Measurements from ENCODE around the gene PEG3. TPM values are rescaled to one million over a fixed set of nuclear protein-coding genes. Genes with fewer than 3 reads are reported as not detected.

PEG3 gene
- total and polyA plus RNA-seq, 10 of the 15 experiments (the other 5 are each of a cell fraction or from before 2014, with no cell fraction given), result 0.03 to 0.33 TPM; not detected in 8

GRCh38 chr19:56821209-56821608, 19.3 kb downstream of the PEG3 start:
- intact Hi-C loops (cut with micrococcal nuclease; ENCODE audit: unreplicated experiment) (no loop called here), in situ Hi-C loops (cut with MboI) (no loop called here)
- RAD21 ChIA-PET (ENCODE audit: unreplicated experiment), result no interaction called here
- CTCF ChIA-PET, result no interaction called here
- no peaks in the 10 kb centered on the region for H3K27me3 ChIP-seq (replicated peaks in 1 of 2; ENCODE audit: control insufficient read depth in 2 of 2, insufficient read depth in 2 of 2, low read length in 1 of 2)
- TF ChIP-seq STAT1 (conservative IDR thresholded peaks at IDR 0.05) (no peak), HDGF (IDR thresholded peaks at IDR 0.05) (no peak), BRCA1 (IDR thresholded peaks at IDR 0.05; ENCODE audit: low read depth, low read length) (no peak), ZBTB11 (CRISPR knock-in tag; IDR thresholded peaks at IDR 0.05) (no peak), PML (IDR thresholded peaks at IDR 0.05; ENCODE audit: low read length) (no peak), BACH1 (IDR thresholded peaks at IDR 0.05; ENCODE audit: borderline replicate concordance) (no peak), KAT2A (conservative IDR thresholded peaks at IDR 0.05; ENCODE audit: control insufficient read depth, low read depth, low read length) (no peak), CEBPZ (IDR thresholded peaks at IDR 0.05; ENCODE audit: low read depth, low read length) (no peak), IRF5 (IDR thresholded peaks at IDR 0.05; ENCODE audit: borderline replicate concordance) (no peak), LARP7 (IDR thresholded peaks at IDR 0.05) (no peak), NR2F1 (conservative IDR thresholded peaks at IDR 0.05) (no peak), NR2C1 (IDR thresholded peaks at IDR 0.05) (no peak), SREBF2 (IDR thresholded peaks at IDR 0.05; ENCODE audit: low read length) (no peak), HDAC6 (IDR thresholded peaks at IDR 0.05; ENCODE audit: unreplicated experiment) (no peak), BCLAF1 (IDR thresholded peaks at IDR 0.05) (no peak), BHLHE40 (IDR thresholded peaks at IDR 0.05; ENCODE audit: borderline replicate concordance in 1 of 2, low read depth in 2 of 2, low read length in 1 of 2) (no peak)
- DNase-seq (ENCODE audit: low read depth, low spot score), result no peak
- no peak overlapping the region for H3K4me3 ChIP-seq
- POLR2A ChIA-PET, result no interaction called here
- SMC1A ChIA-PET (ENCODE audit: uncharacterized antibody, unreplicated experiment), result no interaction called here
- H3K4me1 ChIP-seq (ENCODE audit: control insufficient read depth, insufficient read depth, low read length), result no peaks in the 10 kb centered on the region
- no peaks in the 10 kb centered on the region for H3K36me3 ChIP-seq (ENCODE audit: control insufficient read depth in 2 of 2, insufficient read depth in 2 of 2, low read length in 1 of 2)
- no TSS peak for BruUV-seq (replicated peaks)
- no peaks in the 10 kb centered on the region for H4K20me1 ChIP-seq (ENCODE audit: control insufficient read depth, insufficient read depth)
- H3K4me2 ChIP-seq (ENCODE audit: control insufficient read depth, insufficient read depth), result no peak overlapping the region
- no peaks in the 10 kb centered on the region for H3K79me2 ChIP-seq (ENCODE audit: control insufficient read depth, insufficient read depth, low read length)
- no peak overlapping the region for H3K9ac ChIP-seq (ENCODE audit: control insufficient read depth, insufficient read depth, low read length)
- FAIRE-seq, result no peak
- no peak overlapping the region for H3K27ac ChIP-seq (ENCODE audit: control insufficient read depth, insufficient read depth)
- H2AFZ ChIP-seq (ENCODE audit: control insufficient read depth, low read depth, low read length), result no peak overlapping the region
- ATAC-seq, result no peak
- H3K9me3 ChIP-seq (replicated peaks; ENCODE audit: control insufficient read depth, insufficient read depth, low read length), result no peaks in the 10 kb centered on the region; the same call in 2 of the 3 replicates
- WGBS (ENCODE audit: insufficient coverage, insufficient replicate concordance, low lambda C conversion rate, missing lambda C conversion rate), result under 1% methylated on average over 5 of the region's 5 CpGs
